ENCODE measurements around the gene MISP3.

- TF ChIP-seq CTCF (IDR thresholded peaks at IDR 0.05), result no peak
- TF ChIP-seq POLR2A (IDR thresholded peaks at IDR 0.05), result no peak
Measured at GRCh38 chr19:14056069-14056666, 16.4 kb upstream of the MISP3 start.

All from uterus (tissue), 2 donors.